T47D (cell line): ENCODE data around the gene FOXC1.
A peak's percentile ranks its signal among the peaks of the same experiment; 100 is the strongest.

ENCODE experiments used
- DNase-seq, 2 experiments: peaks; one replicate each; pipeline versions ENCODE4 v3.0.0 to v3.0.0-alpha.2; 2011 to 2012; ENCODE audit warnings: low read depth in 1 of 2, low spot score in 1 of 2
- JUND ChIP-seq: IDR thresholded peaks from 2 replicates; pipeline ENCODE4 v1.6.1; 2012; ENCODE audit warnings: low read depth
- in situ Hi-C: cut with HindIII; loops from 2 replicates; pipeline ENCODE4 v1.10.0; 2016; ENCODE audit warnings: low sequenced_read_pairs, low pct_unique_long_range_greater_than_20kb

The FOXC1 gene

DNA sequence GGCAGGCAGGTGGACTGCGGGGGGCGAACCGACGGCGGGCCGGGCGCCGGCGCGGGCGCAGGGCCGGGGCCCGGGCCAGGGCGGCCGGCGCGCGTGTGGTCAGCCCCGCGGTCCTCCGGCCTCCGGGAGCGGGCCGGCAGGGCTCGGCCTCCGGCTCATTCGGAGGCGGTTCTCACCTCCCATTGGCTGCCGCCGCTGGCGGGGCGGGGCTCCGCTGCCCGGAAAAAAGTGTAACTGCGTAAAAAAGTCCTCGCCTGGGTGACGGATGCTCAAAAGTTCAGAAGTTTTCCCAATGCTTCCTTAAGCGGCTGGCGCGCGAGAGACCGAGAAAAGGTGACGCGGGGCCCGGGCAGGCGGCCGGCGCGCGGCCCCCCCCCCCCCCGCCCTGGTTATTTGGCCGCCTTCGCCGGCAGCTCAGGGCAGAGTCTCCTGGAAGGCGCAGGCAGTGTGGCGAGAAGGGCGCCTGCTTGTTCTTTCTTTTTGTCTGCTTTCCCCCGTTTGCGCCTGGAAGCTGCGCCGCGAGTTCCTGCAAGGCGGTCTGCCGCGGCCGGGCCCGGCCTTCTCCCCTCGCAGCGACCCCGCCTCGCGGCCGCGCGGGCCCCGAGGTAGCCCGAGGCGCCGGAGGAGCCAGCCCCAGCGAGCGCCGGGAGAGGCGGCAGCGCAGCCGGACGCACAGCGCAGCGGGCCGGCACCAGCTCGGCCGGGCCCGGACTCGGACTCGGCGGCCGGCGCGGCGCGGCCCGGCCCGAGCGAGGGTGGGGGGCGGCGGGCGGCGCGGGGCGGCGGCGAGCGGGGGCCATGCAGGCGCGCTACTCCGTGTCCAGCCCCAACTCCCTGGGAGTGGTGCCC lies at the start of gene FOXC1:
TSS of gene FOXC1 (plus strand) at position 268 of the 849 bp plus-strand sequence. CDS start at position 799, 531 bp downstream.
- TF ChIP-seq JUND = no peak
- DNase-seq = peak; percentile 92 to 100
- in situ Hi-C loops = no loop called here

DNA sequence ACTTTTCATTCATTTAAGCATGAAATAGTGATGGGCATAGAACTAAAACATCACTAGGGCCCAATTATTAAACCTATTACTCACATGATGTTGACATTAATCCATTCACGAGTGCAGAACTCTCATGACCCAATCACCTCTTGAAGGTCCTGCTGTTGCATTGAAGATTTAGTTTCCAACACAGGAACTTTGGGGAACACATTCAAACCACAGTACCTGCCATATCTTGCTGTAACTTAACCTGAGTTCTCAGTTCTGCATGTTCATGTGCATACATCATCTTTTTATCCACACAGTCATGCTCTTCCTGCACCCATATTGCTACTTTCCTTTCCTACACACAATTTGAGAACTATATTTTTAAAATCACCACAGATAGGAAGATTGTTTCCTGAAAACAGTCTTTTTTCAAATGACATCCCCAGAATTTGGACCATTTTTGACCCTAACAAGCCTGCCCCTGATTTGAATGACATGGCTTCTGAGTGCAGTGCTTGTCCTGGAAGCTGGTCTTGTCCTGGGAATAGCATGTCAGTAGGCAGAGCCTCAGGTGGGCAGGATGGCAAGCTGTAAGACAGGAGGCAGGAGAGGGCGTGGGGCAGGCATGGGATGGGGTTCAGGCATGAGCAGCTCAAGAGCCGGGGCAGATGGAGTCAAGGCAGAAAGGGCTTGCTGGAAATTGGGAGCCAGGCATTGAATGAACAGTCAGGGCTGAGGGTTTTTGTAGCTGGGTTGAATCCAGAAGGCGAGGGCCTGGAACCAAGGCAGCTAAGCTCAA lies 49.2 kb upstream of the FOXC1 start:
- TF ChIP-seq JUND = no peak

DNA sequence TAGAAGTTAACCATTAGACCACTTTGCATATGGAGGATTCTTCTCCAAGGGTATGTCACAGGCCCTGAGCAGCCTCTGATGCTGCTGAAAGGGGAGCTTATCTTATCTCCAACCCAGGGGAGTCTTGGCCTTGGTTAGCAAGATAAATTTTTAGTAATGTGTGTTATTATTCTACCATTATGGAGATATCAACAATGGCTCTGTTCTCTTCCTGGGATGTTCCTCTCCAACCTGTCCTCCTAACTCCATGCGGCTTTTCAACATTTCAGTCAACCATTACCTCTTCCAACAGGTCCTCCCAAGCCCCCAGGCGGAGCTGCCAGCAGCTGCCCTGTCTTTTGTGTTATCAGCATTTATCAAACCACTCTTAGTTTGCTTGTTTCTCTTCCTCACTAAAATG lies 48.4 kb upstream of the FOXC1 start:
- in situ Hi-C loops = no loop called here
- no peak for DNase-seq
- no peak for TF ChIP-seq JUND

More for the DNA sequence above, 49.2 kb upstream of the FOXC1 start:
- no peak for DNase-seq
- in situ Hi-C loops = no loop called here

DNA sequence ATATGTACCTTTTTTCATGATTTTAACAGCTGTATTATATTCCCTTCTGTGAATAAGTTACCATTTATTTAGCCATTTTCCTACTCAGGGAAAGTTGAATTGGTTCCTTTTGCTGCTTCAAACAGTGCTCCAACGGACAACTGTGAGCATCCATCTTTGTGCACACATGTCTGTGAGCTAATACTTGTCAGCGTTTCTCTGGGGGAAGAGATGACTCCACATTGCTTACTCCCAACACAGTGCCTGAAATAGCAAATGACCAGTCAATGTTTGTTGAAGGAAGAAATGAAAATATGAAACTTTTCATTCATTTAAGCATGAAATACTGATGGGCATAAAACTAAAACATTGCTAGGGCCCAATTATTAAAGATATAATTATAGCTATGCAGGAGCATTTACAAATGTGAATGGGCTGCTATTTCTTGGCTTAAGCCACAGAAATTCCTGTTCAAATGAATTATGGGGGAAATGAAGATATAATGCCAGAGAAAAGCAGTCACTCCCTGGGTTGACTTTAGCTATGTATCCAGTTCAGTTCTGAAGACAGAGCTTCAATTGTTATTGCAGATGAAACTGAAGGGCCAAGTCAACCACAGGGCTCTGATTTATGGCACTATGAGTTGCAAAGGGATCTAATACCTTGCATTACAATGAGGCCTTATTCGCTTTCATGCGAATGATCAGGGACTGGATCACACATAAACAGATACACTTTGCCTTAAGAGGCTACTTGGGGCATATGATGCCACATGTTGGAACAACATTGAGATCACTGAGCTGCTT lies 47.4 kb upstream of the FOXC1 start:
- no peak for DNase-seq
- in situ Hi-C loops = no loop called here
- TF ChIP-seq JUND = no peak

DNA sequence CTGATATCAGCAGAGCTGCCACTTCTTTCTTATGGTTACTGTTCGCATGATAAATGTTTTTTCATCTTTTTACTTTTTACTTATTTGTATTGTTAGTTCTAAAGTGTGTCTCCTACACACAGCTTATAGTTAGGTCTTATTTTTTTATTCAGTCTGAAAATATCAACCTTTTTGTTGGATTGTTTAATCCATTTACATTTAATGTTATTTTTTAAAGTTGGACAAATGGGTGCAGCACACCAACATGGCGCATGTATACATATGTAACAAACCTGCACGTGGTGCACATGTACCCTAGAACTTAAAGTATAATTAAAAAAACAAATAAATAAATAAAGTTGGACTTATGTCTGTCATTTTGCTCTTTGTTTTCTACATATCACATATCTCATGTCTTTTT lies 40.3 kb upstream of the FOXC1 start:
- in situ Hi-C loops = no loop called here
- DNase-seq = no peak
- no peak for TF ChIP-seq JUND

DNA sequence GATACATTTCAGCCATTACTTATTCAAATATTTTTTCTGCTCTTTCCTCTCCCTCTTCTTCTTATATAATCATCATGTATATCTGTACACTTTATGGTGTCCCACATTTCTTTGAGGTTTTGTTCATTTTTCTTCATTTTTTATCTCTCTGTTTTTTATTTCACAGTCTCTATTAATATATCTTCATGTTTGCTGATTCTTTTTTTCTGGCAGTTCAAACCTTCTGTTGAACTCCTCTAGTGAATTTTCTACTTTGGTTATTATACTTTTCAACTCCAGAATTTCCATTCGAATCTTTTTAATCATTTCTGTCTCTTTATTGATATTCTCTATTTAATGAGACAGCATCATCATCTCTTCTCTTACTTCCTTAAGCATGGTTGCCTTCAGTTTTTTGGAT lies 38.9 kb upstream of the FOXC1 start:
- TF ChIP-seq JUND = no peak
- no peak for DNase-seq
- in situ Hi-C loops = no loop called here

DNA sequence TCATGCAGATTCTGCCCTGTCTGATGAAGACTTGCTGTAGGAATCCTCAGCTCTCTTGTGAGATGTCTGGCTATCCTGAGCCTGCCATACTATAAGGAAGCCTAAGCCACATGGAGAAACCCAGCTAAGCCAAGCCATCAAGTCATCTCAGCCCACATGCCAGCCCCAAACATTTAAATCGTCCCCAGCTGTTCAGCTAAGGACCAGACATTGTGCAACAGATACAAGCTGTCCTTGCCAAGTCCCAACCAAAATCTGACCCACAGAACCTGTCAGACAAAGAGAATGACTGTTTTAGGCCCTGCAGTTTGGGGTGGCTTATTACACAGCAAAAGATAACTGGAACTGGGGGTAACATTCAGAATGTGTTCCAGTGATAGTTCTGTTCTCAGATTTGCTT lies 36.8 kb upstream of the FOXC1 start:
- in situ Hi-C loops = no loop called here
- no peak for DNase-seq
- TF ChIP-seq JUND = no peak

DNA sequence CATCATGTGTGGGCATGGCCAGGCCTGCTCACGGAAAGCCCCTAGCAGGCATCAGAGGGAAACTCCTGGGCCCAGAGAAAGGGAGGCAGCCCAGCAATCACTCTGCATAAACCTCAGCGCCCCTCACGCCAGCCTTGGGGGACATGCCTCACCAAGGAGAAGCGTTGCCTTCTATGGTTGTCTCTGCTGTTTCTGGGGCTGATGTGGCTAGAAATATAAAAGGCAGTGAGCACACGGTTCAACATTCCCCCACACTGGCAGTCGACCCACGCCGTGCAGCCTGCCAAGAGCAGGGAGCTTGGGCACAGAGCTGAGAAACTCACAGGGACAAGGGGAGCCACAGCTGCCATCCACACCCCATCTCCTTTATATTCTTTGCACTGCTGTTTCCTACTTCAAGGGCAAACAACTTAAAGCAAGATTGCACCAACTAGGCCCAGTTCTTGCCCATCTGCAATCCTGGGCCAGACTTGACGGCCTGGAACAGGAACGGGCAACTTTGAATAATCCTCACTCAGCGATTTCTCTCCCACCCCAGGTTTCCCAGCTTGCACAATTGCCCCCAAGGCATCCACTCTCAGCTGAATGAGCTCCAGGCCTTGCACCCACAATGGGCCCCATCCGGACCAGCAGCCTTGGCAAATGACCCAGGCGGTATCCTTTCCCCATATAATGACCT lies 35.5 kb upstream of the FOXC1 start:
- DNase-seq = no peak
- TF ChIP-seq JUND = no peak
- in situ Hi-C loops = no loop called here

DNA sequence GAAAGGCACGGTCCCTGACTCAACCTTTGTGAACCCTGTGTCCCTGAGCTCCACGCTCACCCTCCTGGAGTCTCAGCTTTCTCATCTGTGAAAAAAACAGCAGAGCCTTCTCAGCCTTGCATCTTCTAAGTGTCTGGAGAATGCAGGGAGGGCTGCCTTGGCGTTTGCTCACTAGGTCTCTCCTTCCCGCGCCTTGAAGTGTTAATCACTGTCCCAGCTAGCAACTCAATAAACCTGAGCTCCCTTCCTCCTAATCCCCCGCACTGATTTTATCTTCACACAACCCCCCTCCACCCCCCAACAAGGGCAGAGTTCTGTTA lies 34.9 kb upstream of the FOXC1 start:
- no peak for TF ChIP-seq JUND
- in situ Hi-C loops = no loop called here
- no peak for DNase-seq

DNA sequence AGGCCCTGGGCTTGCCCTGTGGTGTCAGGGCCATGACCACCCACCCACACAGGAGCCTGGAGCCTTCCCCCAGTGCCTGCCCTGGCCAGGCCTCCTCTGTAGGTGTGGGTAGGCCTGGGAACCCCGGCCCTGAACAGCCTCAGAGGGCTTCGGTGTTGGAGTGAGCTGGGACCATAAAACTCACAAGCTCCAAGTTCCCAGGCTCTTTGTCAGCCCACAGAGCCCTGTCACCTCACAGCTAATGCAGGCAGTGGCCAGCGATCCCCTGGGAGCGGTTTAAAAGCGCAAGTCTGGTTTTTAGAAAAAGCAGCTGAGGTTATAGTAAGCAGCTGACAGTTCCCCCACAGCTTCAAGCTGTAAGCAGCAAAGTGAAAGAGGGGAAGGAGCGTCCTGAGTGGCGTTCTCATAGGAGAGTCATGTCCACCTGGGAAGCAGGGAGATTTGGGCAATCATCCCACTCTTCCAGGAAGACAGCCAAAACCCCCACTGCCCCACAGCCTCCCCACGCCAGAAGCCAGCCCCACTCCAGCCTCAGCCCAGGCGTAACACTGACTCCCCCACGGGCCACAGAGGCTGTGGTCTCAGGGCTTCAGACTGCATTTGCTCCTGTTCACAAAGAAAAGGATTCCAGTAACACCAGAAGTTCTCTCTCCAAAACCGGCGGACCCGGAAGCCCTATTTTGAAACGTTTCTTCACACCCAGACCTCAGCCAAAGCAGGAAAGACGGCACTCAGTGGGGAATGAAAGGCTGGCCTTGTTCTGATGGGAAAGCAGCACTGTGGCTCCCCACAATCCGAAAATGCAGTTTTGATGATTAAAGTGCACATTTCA lies 34.3 kb upstream of the FOXC1 start:
- no peak for TF ChIP-seq JUND
- in situ Hi-C loops = no loop called here
- DNase-seq = no peak

DNA sequence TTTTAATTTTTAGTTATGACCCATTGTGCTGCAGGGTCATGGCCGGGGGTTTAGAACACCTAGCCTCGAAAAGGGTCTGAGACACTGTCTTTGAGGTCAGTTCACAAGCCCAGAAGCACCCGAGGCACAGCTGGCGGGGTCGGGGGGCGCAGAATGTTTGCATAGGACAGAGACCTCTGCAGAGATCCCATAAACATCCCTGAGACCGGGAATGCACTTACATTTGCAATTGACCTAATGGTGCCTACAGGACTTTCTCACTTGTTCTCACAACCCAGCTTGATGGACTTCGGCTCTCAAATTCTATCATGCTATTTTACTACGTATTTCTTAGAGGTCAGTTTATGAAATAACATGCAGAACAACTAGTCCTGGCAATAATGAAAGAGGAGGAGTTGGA lies 33.5 kb upstream of the FOXC1 start:
- no peak for TF ChIP-seq JUND
- DNase-seq = no peak
- in situ Hi-C loops = no loop called here
